Heart right ventricle (tissue), 16 donors: ENCODE data around the gene BAG5. TPM values are rescaled to one million over a fixed set of nuclear protein-coding genes. Genes with fewer than 3 reads are reported as not detected.
A peak's percentile ranks its signal among the peaks of the same experiment; 100 is the strongest.
"Not testable (repeated sequence)": the region's sequence is repeated elsewhere in the genome, so short reads cannot be mapped to it uniquely, and the experiment has no call there.

Experiments used
- ATAC-seq, 8 donors: fragments of 200-7000 bp; cut with Tn5 transposase; one replicate each; pipeline ENCODE4 v1.9.1; 2020; ENCODE audit warnings: mild to moderate bottlenecking in 8 of 8, moderate library complexity in 8 of 8, moderate number of reproducible peaks in 1 of 8
- DNase-seq, 2 donors: peaks; one replicate each; pipeline ENCODE4 v3.0.0-alpha.2; 2020
- H3K27ac ChIP-seq, 10 donors: fragments of 200-600 bp; sonication (generic) in 2 of 10; one replicate each; pipeline versions ENCODE4 v1.5.0 to v1.8.0; 2020 to 2022; ENCODE audit warnings: mild to moderate bottlenecking in 3 of 10
- H3K27me3 ChIP-seq, 7 donors: fragments of 200-600 bp; one replicate each; pipeline ENCODE4 v1.8.0; 2021 to 2022; ENCODE audit warnings: mild to moderate bottlenecking in 2 of 7
- H3K36me3 ChIP-seq, 9 donors: fragments of 200-600 bp; sonication (generic) in 1 of 9; one replicate each; pipeline versions ENCODE4 v1.5.0 to v1.8.0; 2020 to 2022; ENCODE audit warnings: mild to moderate bottlenecking in 2 of 9
- H3K4me1 ChIP-seq, 9 donors: fragments of 200-600 bp; sonication (generic) in 1 of 9; one replicate each; pipeline versions ENCODE4 v1.5.0 to v1.8.0; 2020 to 2022; ENCODE audit warnings: mild to moderate bottlenecking in 4 of 9
- H3K4me3 ChIP-seq, 10 donors: fragments of 200-600 bp; sonication (generic) in 2 of 10; one replicate each; pipeline versions ENCODE4 v1.5.0 to v1.8.0; 2020 to 2022; ENCODE audit warnings: mild to moderate bottlenecking in 7 of 10, moderate library complexity in 2 of 10
- H3K9me3 ChIP-seq, 11 donors: fragments of 200-600 bp in 10 of 11; sonication (generic) in 2 of 11; one replicate each; pipeline versions ENCODE4 v1.5.0 to v1.8.0; 2013 to 2022; ENCODE audit warnings: mild to moderate bottlenecking in 2 of 11, control low read depth in 1 of 11, moderate library complexity in 1 of 11
- CTCF ChIP-seq, 9 donors: fragments of 200-600 bp; sonication (generic) in 2 of 9; IDR thresholded peaks; one replicate each; pipeline versions ENCODE4 v1.5.0 to v1.8.0; 2021 to 2022; ENCODE audit warnings: antibody characterized with exemption in 9 of 9, mild to moderate bottlenecking in 5 of 9, moderate library complexity in 1 of 9
- WGBS, 2 donors: extraction: QIAGEN DNeasy Blood & Tissue Kit; methylation state at CpG; one replicate each; pipeline ENCODE4 v1.1.7; 2013; ENCODE audit warnings: inconsistent platforms in 1 of 2; 5-methylcytosine and 5-hydroxymethylcytosine counted together
- intact Hi-C, 10 donors: fragments of 100-400 bp; cut with DNase I; formaldehyde crosslinking; loops; one replicate each; pipeline versions ENCODE4 v1.11.1 to v1.14.2; 2022
- polyA plus RNA-seq, 2 donors: library from polyadenylated mRNA; stranded (reverse); fragments of 200-250 nt; gene quantifications; one replicate each; pipeline ENCODE4 v1.2.3, GENCODE V29; 2013
- total RNA-seq, 10 donors: library from RNA; stranded (reverse); fragmentation: NEBNext Ultra II Directional in 3 of 10; extraction: Animal tissue kit (Norgen Biotek cat#: 25700) in 3 of 10; gene quantifications; one replicate each; pipeline versions ENCODE4 v1.2.1 to v1.2.4, GENCODE V29; 2021 to 2023
- donor health status: Arrhythmogenic right ventricular cardiomyopathy.
- donor health status: ischemic (EF 13 %, LVEDD 7.1; RV severe dilation, severe dysfunction).
- donor health status: healthy with polysubstance abuse.
- donor health status: DM: no; HTN: yes; CAD: no.
- donor health status: DM: no; HTN: no; CAD: no.
- donor health status: ischemic (EF 25% LVEDD 6.9; RV normal size, moderate dysfunction).
- donor health status: ischemic (EF 25% LVEDD 5.7; RV mildly dilated, moderate dysfunction).
- donor health status: healthy.
- donor health status: DM: yes; HTN: yes; CAD: no.
- donor health status: Ischemic cardiomyopathy.
- donor health status: ischemic (EF 35%, LVEDD 5.7; RV mildly dilated, moderate dysfunction).
- donor health status: nonischemic (EF 11% LVEDD 7.7; RV severe dilation, severe dysfunction).
- donor health status: DM: yes; HTN: yes; CAD: no.
- donor health status: PGD.
- donor health status: ischemic (EF 29% LVEDD 5.4; RV normal size, mild dysfunction).
- donor health status: nonischemic (EF 23%, LVEDD 6.1; RV moderate dilation, normal function).

Gene BAG5
- total and polyA plus RNA-seq, 12 donors: 5.0 to 19.7 (median 15.7) TPM

DNA sequence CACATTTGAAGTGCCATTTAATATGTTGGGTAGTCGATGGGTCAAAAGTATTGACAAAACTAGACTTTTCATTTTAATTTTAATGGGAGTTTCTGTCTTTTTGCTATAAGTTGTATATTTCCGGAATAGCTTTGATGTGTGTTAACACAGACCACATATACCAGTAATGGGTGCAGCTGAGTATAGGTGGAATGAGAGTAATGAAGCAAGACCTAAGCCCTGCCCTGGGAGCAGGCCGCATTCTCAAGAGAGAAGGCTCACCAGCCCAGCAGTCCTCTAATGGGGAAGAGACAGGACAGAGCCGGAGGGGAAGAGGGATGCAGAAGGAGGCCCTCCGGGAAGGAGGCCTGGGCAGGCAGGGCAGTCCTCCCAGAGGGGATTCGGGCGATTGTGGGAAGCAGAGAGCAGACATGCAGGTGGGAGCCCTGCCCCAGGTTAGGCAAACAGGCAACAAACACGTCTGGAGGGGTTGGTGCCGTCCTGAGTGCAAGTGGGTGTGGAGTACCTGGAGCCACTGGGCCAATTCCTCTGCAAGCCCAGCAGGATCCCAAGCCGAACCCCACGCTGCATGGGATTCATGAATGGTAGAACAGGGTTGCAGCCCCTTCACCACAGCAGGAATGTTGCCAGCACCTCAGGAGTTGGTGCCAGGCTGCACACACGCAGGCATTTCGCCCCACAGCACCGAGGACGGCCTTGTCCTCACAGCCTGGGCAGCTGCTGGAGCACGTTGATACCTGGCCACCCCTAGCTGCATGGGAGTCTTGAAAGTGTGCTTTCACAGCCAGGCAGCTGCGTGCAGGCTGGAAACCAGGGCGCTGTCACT lies 47.6 kb downstream of the BAG5 start:
- DNase-seq: no peak
- ATAC-seq: no peak
- Histone ChIP-seq H3K4me1 (peaks cover 26 to 67% (median 49%) of the 10 kb centered on the region in 9 donors), H3K36me3 (peaks cover 0 to 31% (median 2%) of the 10 kb centered on the region in 9 donors), H3K4me3 (no peak overlapping the region), H3K27ac (peak overlapping the region in 1 of 10 donors; percentile 0), H3K27me3 (no peaks in the 10 kb centered on the region), H3K9me3 (no peaks in the 10 kb centered on the region)
- TF ChIP-seq CTCF (IDR thresholded peaks at IDR 0.05): no peak
- intact Hi-C loops: no loop called here
- 88 to 89% methylated on average over 18 of the region's 18 CpGs for WGBS, 2 donors

DNA sequence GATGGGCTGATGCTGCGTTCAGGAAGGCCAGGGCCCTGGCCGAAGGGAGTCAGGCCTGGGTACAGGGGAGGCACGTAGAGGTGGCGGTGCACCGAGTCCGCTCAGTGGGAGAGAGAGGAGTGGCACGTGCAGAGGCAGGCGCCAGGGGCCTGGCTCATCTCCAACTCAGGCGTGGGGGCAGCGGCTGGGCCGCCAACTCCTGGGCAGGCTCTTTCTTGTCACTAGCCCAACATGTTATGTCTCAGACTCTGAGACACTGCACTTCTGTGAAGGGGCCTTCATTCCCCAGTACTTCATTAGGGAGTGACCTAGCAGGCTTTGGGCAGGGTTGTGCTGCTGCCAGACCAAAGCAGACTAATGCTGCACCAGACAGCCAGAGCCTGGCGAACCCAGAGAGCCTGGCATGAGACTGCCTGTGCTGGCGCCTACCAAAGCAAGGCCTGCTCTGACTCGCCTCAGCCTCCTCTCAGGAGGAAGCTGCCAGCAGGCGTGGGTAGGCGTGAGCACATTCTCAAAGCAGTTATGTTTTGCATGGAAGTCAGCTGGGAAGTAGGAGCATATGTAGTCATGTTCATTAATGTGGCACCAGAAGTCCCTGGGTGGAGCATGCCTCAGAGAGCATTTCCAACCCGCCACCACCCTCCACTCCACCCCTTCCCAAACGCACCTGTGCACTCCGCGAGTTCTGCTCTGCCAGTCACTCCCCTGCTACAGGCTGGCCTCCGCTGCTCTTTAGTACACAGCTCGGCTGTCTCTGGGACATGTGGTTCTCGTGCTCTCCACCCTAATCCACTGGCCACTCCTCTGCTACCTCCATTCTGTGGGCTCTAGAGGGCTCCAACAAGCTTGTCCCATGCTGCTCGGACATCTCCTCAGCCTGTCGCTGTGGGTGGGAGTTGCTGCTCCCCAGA lies 49.5 kb downstream of the BAG5 start:
- DNase-seq: peak in 1 of 2 donors; percentile 67
- no peaks in the 10 kb centered on the region for H3K9me3 ChIP-seq
- H3K27me3 ChIP-seq: no peaks in the 10 kb centered on the region
- peaks cover 0 to 47% (median 5%) of the 10 kb centered on the region in 9 donors for H3K36me3 ChIP-seq
- H3K4me3 ChIP-seq: no peak overlapping the region
- intact Hi-C loops: no loop called here
- 39 to 51% methylated on average over 25 of the region's 25 CpGs for WGBS, 2 donors
- peaks cover 8 to 50% (median 31%) of the 10 kb centered on the region in 9 donors for H3K4me1 ChIP-seq
- ATAC-seq: peak; percentile 57 to 78 (median 72)
- TF ChIP-seq CTCF (IDR thresholded peaks at IDR 0.05): peak in 2 of 9 donors; percentile 15 to 18
- H3K27ac ChIP-seq: peak overlapping the region; percentile 46 to 84 (median 65)

DNA sequence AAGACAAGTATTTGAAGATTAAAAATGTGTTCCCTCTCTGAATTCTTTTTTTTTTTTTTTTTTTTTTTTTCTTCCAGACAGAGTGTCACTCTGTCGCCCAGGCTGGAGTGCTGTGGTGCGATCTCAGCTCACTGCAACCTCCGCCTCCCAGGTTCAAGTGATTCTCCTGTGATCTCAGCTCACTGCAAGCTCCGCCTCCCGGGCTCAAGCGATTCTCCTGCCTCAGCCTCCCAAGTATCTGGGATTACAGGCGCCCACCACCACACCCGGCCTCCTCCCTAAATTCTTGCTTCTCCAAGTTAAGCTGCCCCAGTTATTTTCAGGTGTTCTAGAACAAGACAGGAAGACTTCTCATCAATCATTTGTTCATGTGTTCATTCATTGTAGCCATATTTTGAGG lies 50.3 kb downstream of the BAG5 start:
- H3K9me3 ChIP-seq, ATAC-seq, H3K4me3 ChIP-seq, H3K27me3 ChIP-seq, intact Hi-C loops, DNase-seq: not testable (repeated sequence)
- Histone ChIP-seq H3K4me1 (peaks cover 5 to 50% (median 27%) of the 10 kb centered on the region in 9 donors), H3K36me3 (peaks cover 0 to 55% (median 5%) of the 10 kb centered on the region in 9 donors), H3K27ac (peak overlapping the region in 9 of 10 donors; percentile 46 to 84 (median 65))
- 94 to 96% methylated on average over 8 of the region's 8 CpGs for WGBS, 2 donors

DNA sequence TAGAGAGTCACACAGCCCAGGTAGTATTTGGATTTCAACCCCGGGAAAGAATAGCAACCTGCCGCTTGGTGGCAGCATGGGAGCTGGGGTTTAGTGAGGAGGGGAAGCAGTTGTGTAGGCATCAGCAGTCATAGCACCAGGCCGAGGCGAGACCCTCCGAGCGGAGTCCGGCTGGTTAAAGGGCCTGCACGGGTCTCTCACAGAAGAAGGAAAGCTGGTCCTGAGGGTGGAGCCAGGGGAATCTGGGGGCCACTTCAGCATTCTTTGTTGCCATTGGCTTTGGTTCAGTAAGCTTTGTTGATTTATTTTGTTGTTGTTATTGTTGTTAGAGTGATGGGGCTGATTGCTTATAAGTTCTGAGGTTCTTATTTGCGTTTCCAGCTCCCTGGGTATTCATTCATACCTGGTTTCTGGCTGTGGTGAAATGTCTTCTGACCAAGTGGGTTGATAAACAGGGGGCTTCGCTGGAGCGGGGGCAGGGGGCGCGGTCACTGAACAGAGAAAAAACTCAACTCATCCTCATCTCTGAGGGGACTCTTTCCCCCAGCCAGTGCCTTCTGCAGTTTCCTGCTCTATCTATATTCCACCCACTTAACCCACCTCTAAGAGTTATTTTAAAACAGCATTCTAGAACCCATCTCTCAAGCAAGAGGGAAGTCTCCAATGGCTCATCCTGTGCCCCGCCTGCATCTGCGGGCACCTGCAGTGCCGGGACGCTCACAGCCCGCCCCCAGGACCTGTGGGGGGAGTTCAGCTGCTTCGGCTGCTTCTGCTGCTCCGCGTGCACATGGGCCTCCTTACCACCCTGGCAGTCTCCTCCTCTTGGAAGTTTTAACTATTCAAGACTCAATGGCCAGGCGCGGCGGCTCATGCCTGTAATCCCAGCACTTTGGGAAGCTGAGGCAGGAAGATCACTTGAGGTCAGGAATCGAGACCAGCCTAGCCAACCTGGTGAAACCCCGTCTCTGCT lies 51.4 kb downstream of the BAG5 start:
- intact Hi-C loops: no loop called here
- Histone ChIP-seq H3K27me3 (no peaks in the 10 kb centered on the region), H3K36me3 (peaks cover 0 to 59% (median 5%) of the 10 kb centered on the region in 9 donors), H3K27ac (no peak overlapping the region), H3K9me3 (no peaks in the 10 kb centered on the region), H3K4me1 (peaks cover 4 to 38% (median 18%) of the 10 kb centered on the region in 9 donors), H3K4me3 (no peak overlapping the region)
- WGBS, 2 donors: 92 to 93% methylated on average over 26 of the region's 26 CpGs
- no peak for DNase-seq
- ATAC-seq: no peak
- no peak for TF ChIP-seq CTCF (IDR thresholded peaks at IDR 0.05)
